Liver (tissue), 9 donors: ENCODE data around the gene EPHA5. TPM values are rescaled to one million over a fixed set of nuclear protein-coding genes. Genes with fewer than 3 reads are reported as not detected.

ENCODE experiments used
- DNase-seq: peaks from one replicate; pipeline ENCODE4 v3.0.0-alpha.2; 2017; ENCODE audit warnings: low spot score
- H3K27ac ChIP-seq, 2 donors: one replicate each; pipeline ENCODE4 v1.7.0; 2013; ENCODE audit warnings: inconsistent platforms in 2 of 2, low read length in 2 of 2, control low read depth in 1 of 2, low read depth in 1 of 2, mild to moderate bottlenecking in 1 of 2
- H3K27me3 ChIP-seq, 4 donors: one replicate each; pipeline versions ENCODE4 v1.6.1 to v1.7.0; 2013; ENCODE audit warnings: low read length in 3 of 4, inconsistent platforms in 1 of 4, mild to moderate bottlenecking in 1 of 4, moderate library complexity in 1 of 4; ENCODE audit not compliant: control insufficient read depth in 4 of 4, insufficient read depth in 4 of 4
- H3K36me3 ChIP-seq, 4 donors: one replicate each; pipeline versions ENCODE4 v1.6.1 to v1.7.0; 2013; ENCODE audit warnings: low read length in 3 of 4, mild to moderate bottlenecking in 3 of 4, low read depth in 1 of 4, moderate library complexity in 1 of 4; ENCODE audit not compliant: control insufficient read depth in 4 of 4, insufficient read depth in 3 of 4
- H3K4me1 ChIP-seq, 4 donors: one replicate each; pipeline versions ENCODE4 v1.6.1 to v1.7.0; 2013; ENCODE audit warnings: low read length in 3 of 4, mild to moderate bottlenecking in 3 of 4, moderate library complexity in 1 of 4; ENCODE audit not compliant: control insufficient read depth in 4 of 4, insufficient read depth in 4 of 4
- H3K4me3 ChIP-seq, 3 donors: one replicate each; pipeline versions ENCODE4 v1.6.1 to v1.7.0; 2013; ENCODE audit warnings: low read length in 3 of 3, control low read depth in 1 of 3, low read depth in 1 of 3, mild to moderate bottlenecking in 1 of 3
- H3K9ac ChIP-seq, 2 donors: one replicate each; pipeline ENCODE4 v1.7.0; 2013; ENCODE audit warnings: low read length in 2 of 2, mild to moderate bottlenecking in 2 of 2, moderate library complexity in 2 of 2, control low read depth in 1 of 2, low read depth in 1 of 2
- H3K9me3 ChIP-seq, 4 donors: one replicate each; pipeline versions ENCODE4 v1.6.1 to v1.7.0; 2013; ENCODE audit warnings: low read length in 3 of 4; ENCODE audit not compliant: control insufficient read depth in 4 of 4
- EGR1 ChIP-seq, 2 donors: IDR thresholded peaks; 2 replicates each; pipeline ENCODE4 v1.6.1; 2016 to 2018; ENCODE audit warnings: antibody characterized with exemption in 2 of 2, low read depth in 2 of 2
- FOXA1 ChIP-seq: IDR thresholded peaks from 2 replicates; pipeline ENCODE4 v1.6.1; 2016; ENCODE audit warnings: antibody characterized with exemption
- FOXA2 ChIP-seq: IDR thresholded peaks from 2 replicates; pipeline ENCODE4 v1.6.1; 2016; ENCODE audit warnings: antibody characterized with exemption
- GABPA ChIP-seq, 2 donors: IDR thresholded peaks in 1 of 2; conservative IDR thresholded peaks in 1 of 2; 2 replicates each; pipeline ENCODE4 v1.6.1; 2016; ENCODE audit warnings: antibody characterized with exemption in 2 of 2, mild to moderate bottlenecking in 1 of 2, moderate library complexity in 1 of 2
- HNF4A ChIP-seq, 2 donors: conservative IDR thresholded peaks; 2 replicates each; pipeline ENCODE4 v1.6.1; 2016; ENCODE audit warnings: antibody characterized with exemption in 2 of 2, mild to moderate bottlenecking in 2 of 2
- HNF4G ChIP-seq: IDR thresholded peaks from 2 replicates; pipeline ENCODE4 v1.6.1; 2016; ENCODE audit warnings: antibody characterized with exemption
- JUND ChIP-seq, 2 donors: IDR thresholded peaks; 2 replicates each; pipeline ENCODE4 v1.6.1; 2016; ENCODE audit warnings: antibody characterized with exemption in 2 of 2
- NR2F2 ChIP-seq: IDR thresholded peaks from 2 replicates; pipeline ENCODE4 v1.6.1; 2016; ENCODE audit warnings: antibody characterized with exemption
- RAD21 ChIP-seq, 2 donors: IDR thresholded peaks; 2 replicates each; pipeline ENCODE4 v1.6.1; 2016; ENCODE audit warnings: antibody characterized with exemption in 2 of 2, mild to moderate bottlenecking in 2 of 2
- REST ChIP-seq: IDR thresholded peaks from 2 replicates; pipeline ENCODE4 v1.6.1; 2016; ENCODE audit warnings: antibody characterized with exemption, mild to moderate bottlenecking
- RXRA ChIP-seq, 2 donors: IDR thresholded peaks; 2 replicates each; pipeline ENCODE4 v1.6.1; 2017 to 2018; ENCODE audit warnings: antibody characterized with exemption in 2 of 2, mild to moderate bottlenecking in 1 of 2
- SP1 ChIP-seq: IDR thresholded peaks from 2 replicates; pipeline ENCODE4 v1.6.1; 2018; ENCODE audit warnings: antibody characterized with exemption, mild to moderate bottlenecking
- TAF1 ChIP-seq: conservative IDR thresholded peaks from 2 replicates; pipeline ENCODE4 v1.6.1; 2016; ENCODE audit warnings: antibody characterized with exemption, mild to moderate bottlenecking
- YY1 ChIP-seq: IDR thresholded peaks from 2 replicates; pipeline ENCODE4 v1.6.1; 2016; ENCODE audit warnings: antibody characterized with exemption, mild to moderate bottlenecking
- ZBTB33 ChIP-seq: IDR thresholded peaks from 2 replicates; pipeline ENCODE4 v1.6.1; 2016; ENCODE audit warnings: antibody characterized with exemption
- WGBS: extraction: QIAGEN DNeasy Blood & Tissue Kit; methylation state at CpG from one replicate; pipeline ENCODE4 v1.1.7; 2013; 5-methylcytosine and 5-hydroxymethylcytosine counted together
- polyA plus RNA-seq, 2 donors: library from polyadenylated mRNA; stranded (reverse) in 1 of 2; unstranded in 1 of 2; fragments of 200-250 nt in 1 of 2; fragments of >200 nt in 1 of 2; fragmentation: Nextera tagmentation in 1 of 2; extraction: Ambion mirVana in 1 of 2; gene quantifications; one replicate each; pipeline versions ENCODE4 v1.2.1 to v1.2.3, GENCODE V29; 2013 to 2015
- total RNA-seq, 2 donors: library from RNA; depleted of rRNA; stranded (reverse); fragments of >200 nt; gene quantifications; one replicate each; pipeline ENCODE4 v1.2.3, GENCODE V29; 2014
- TF ChIP-seq, protein P1 (sequence below): fragments of 150-350 bp; IDR thresholded peaks from 2 replicates; pipeline ENCODE4 v1.5.1; 2017; ENCODE audit warnings: improper control_type of control experiment, low read depth, low read length; ENCODE audit not compliant: missing input control
- TF ChIP-seq, protein P2 (sequence below): IDR thresholded peaks from 2 replicates; pipeline ENCODE4 v1.6.1; 2016; ENCODE audit warnings: antibody characterized with exemption
- TF ChIP-seq, protein P3 (sequence below): IDR thresholded peaks from 2 replicates; pipeline ENCODE4 v1.6.1; 2016; ENCODE audit warnings: antibody characterized with exemption
- donor health status: healthy.
- donor health status: healthy.
- donor health status: healthy.
- donor health status: healthy.
- donor health status: healthy.

Gene EPHA5
- total and polyA plus RNA-seq, 4 donors, result not detected

- TF ChIP-seq SP1 (no peak), YY1 (no peak), JUND (IDR thresholded peaks at IDR 0.05) (no peak), RAD21 (IDR thresholded peaks at IDR 0.05) (no peak), HNF4A (conservative IDR thresholded peaks at IDR 0.05) (no peak), FOXA2 (no peak), TAF1 (no peak), GABPA (IDR thresholded peaks at IDR 0.05 in 1 of 2, conservative IDR thresholded peaks at IDR 0.05 in 1 of 2) (no peak), ZBTB33 (no peak), NR2F2 (no peak), REST (no peak), EGR1 (IDR thresholded peaks at IDR 0.05; ENCODE audit: low read depth in 2 of 2) (no peak), FOXA1 (no peak), HNF4G (no peak), RXRA (IDR thresholded peaks at IDR 0.05) (no peak)
- TF ChIP-seq, protein P1, sequence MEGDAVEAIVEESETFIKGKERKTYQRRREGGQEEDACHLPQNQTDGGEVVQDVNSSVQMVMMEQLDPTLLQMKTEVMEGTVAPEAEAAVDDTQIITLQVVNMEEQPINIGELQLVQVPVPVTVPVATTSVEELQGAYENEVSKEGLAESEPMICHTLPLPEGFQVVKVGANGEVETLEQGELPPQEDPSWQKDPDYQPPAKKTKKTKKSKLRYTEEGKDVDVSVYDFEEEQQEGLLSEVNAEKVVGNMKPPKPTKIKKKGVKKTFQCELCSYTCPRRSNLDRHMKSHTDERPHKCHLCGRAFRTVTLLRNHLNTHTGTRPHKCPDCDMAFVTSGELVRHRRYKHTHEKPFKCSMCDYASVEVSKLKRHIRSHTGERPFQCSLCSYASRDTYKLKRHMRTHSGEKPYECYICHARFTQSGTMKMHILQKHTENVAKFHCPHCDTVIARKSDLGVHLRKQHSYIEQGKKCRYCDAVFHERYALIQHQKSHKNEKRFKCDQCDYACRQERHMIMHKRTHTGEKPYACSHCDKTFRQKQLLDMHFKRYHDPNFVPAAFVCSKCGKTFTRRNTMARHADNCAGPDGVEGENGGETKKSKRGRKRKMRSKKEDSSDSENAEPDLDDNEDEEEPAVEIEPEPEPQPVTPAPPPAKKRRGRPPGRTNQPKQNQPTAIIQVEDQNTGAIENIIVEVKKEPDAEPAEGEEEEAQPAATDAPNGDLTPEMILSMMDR, result no peak
- TF ChIP-seq, protein P2, sequence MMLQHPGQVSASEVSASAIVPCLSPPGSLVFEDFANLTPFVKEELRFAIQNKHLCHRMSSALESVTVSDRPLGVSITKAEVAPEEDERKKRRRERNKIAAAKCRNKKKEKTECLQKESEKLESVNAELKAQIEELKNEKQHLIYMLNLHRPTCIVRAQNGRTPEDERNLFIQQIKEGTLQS, result no peak
- no peaks in the 10 kb centered on the region for H3K27me3 ChIP-seq
- no peaks in the 10 kb centered on the region for H3K9me3 ChIP-seq
- no peak for DNase-seq
- no peak overlapping the region for H3K9ac ChIP-seq
- no peaks in the 10 kb centered on the region for H3K4me1 ChIP-seq
- H3K27ac ChIP-seq, result no peak overlapping the region
- H3K36me3 ChIP-seq, result no peaks in the 10 kb centered on the region
- H3K4me3 ChIP-seq, result no peak overlapping the region
These were observed 14.3 kb downstream of the EPHA5 start for GRCh38 chr4:65656008-65656407.

GRCh38 chr4:65654976-65655375, 15.3 kb downstream of the EPHA5 start:
- Histone ChIP-seq H3K36me3 (no peaks in the 10 kb centered on the region), H3K9me3 (no peaks in the 10 kb centered on the region), H3K4me3 (no peak overlapping the region), H3K27ac (no peak overlapping the region), H3K27me3 (no peaks in the 10 kb centered on the region), H3K9ac (no peak overlapping the region), H3K4me1 (no peaks in the 10 kb centered on the region)
- 83% methylated on average over 1 of the region's 1 CpG for WGBS
- TF ChIP-seq SP1 (no peak), YY1 (no peak), RXRA (IDR thresholded peaks at IDR 0.05) (no peak), EGR1 (IDR thresholded peaks at IDR 0.05; ENCODE audit: low read depth in 2 of 2) (no peak)
- TF ChIP-seq, protein P3, sequence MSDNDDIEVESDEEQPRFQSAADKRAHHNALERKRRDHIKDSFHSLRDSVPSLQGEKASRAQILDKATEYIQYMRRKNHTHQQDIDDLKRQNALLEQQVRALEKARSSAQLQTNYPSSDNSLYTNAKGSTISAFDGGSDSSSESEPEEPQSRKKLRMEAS, result no peak
- DNase-seq, result no peak
